CD4-positive, alpha-beta T cell treated with Interleukin-12 subunit alpha and Interleukin-12 subunit beta, for 1 hour (primary cell): Measurements from ENCODE around the gene GCN1.
"Not testable (repeated sequence)": the region's sequence is repeated elsewhere in the genome, so short reads cannot be mapped to it uniquely, and the experiment has no call there.

Experiments used
- DNase-seq: peaks from one replicate; pipeline ENCODE4 v3.0.0-alpha.2; 2020

The GCN1 gene

GRCh38 chr12:120194534-120195395 is at the start of gene GCN1:
Gene GCN1, minus strand, starts transcription at chr12:120194715. Its CDS starts 18 bp downstream, at chr12:120194697.
- DNase-seq: peak; percentile 89

GRCh38 chr12:120242971-120243699 is 48.6 kb upstream of the GCN1 start:
- DNase-seq: no peak

GRCh38 chr12:120242275-120242799 is 47.8 kb upstream of the GCN1 start:
- DNase-seq: no peak

GRCh38 chr12:120241561-120242274 is 47.2 kb upstream of the GCN1 start:
- DNase-seq: no peak

- no peak for DNase-seq
Observed at GRCh38 chr12:120240495-120240833, 45.9 kb upstream of the GCN1 start.

- DNase-seq: no peak
Observed at GRCh38 chr12:120239776-120240494, 45.4 kb upstream of the GCN1 start.

- DNase-seq: no peak
Observed at GRCh38 chr12:120238839-120239445, 44.4 kb upstream of the GCN1 start.

- no peak for DNase-seq
Observed at GRCh38 chr12:120238217-120238616, 43.7 kb upstream of the GCN1 start.

- no peak for DNase-seq
Observed at GRCh38 chr12:120237360-120238171, 43.1 kb upstream of the GCN1 start.

GRCh38 chr12:120236809-120237208 is 42.3 kb upstream of the GCN1 start:
- DNase-seq: not testable (repeated sequence)

GRCh38 chr12:120235369-120236323 is 41.1 kb upstream of the GCN1 start:
- no peak for DNase-seq

- no peak for DNase-seq
Observed at GRCh38 chr12:120234643-120235368, 40.3 kb upstream of the GCN1 start.

- DNase-seq: peak; percentile 71
Observed at GRCh38 chr12:120231316-120232011, 36.9 kb upstream of the GCN1 start.

- DNase-seq: no peak
Observed at GRCh38 chr12:120230974-120231315, 36.4 kb upstream of the GCN1 start.

GRCh38 chr12:120230326-120230973 is 35.9 kb upstream of the GCN1 start:
- DNase-seq: no peak

- DNase-seq: no peak
Observed at GRCh38 chr12:120229487-120230325, 35.2 kb upstream of the GCN1 start.

- no peak for DNase-seq
Observed at GRCh38 chr12:120229071-120229486, 34.6 kb upstream of the GCN1 start.
